K562 (cell line): ENCODE results near the gene RSRC1. TPM values are rescaled to one million over a fixed set of nuclear protein-coding genes. Genes with fewer than 3 reads are reported as not detected.

Experiments used
- AFF1 ChIP-seq, 2 experiments: fragments of 450-650 bp; IDR thresholded peaks; 2 replicates each; pipeline ENCODE4 v1.6.1; 2018; ENCODE audit warnings: mild to moderate bottlenecking in 2 of 2, low read depth in 1 of 2; ENCODE audit not compliant: partially characterized antibody in 2 of 2
- ARID3A ChIP-seq: IDR thresholded peaks from 2 replicates; pipeline ENCODE4 v1.6.1; 2012; ENCODE audit warnings: low read depth, low read length, improper control_type of control experiment, borderline replicate concordance
- ATF7 ChIP-seq: fragments of 450-650 bp; IDR thresholded peaks from 2 replicates; pipeline ENCODE4 v1.7.1; 2014; ENCODE audit warnings: mild to moderate bottlenecking, moderate library complexity
- FIP1L1 ChIP-seq: fragments of 200-400 bp; formaldehyde crosslinking; IDR thresholded peaks from 2 replicates; pipeline ENCODE4 v1.6.1; 2018; ENCODE audit warnings: mild to moderate bottlenecking, low read depth, low read length; ENCODE audit not compliant: poor library complexity, severe bottlenecking
- FOS ChIP-seq: IDR thresholded peaks from 3 replicates; pipeline ENCODE4 v1.6.1; 2011; ENCODE audit not compliant: insufficient read length; ENCODE audit errors: extremely low read depth
- LEF1 ChIP-seq: fragments of 450-650 bp; IDR thresholded peaks from 2 replicates; pipeline ENCODE4 v1.6.1; 2016; ENCODE audit warnings: mild to moderate bottlenecking
- MAX ChIP-seq: sonication (generic); formaldehyde crosslinking; IDR thresholded peaks from 2 replicates; pipeline ENCODE4 v1.9.0; 2022; ENCODE audit warnings: mild to moderate bottlenecking, missing genetic modification reagents
- RFX1 ChIP-seq: fragments of 450-650 bp; IDR thresholded peaks from 2 replicates; pipeline ENCODE4 v1.6.1; 2016; ENCODE audit warnings: mild to moderate bottlenecking, moderate library complexity
- SMAD3 ChIP-seq: fragments of 450-650 bp; formaldehyde crosslinking; conservative IDR thresholded peaks from 2 replicates; pipeline ENCODE4 v1.4.0; 2020; ENCODE audit warnings: mild to moderate bottlenecking
- STAT6 ChIP-seq: sonication (generic); formaldehyde crosslinking; IDR thresholded peaks from 2 replicates; pipeline ENCODE4 v1.8.1; 2023; ENCODE audit warnings: mild to moderate bottlenecking, missing genetic modification reagents
- TCF7L2 ChIP-seq: fragments of 150-350 bp; IDR thresholded peaks from 2 replicates; pipeline ENCODE4 v1.6.1; 2016; ENCODE audit warnings: low read depth, mild to moderate bottlenecking, low read length, moderate library complexity
- ZEB2 ChIP-seq: fragments of 450-650 bp; IDR thresholded peaks from 2 replicates; pipeline ENCODE4 v1.6.1; 2016
- ZFP91 ChIP-seq: sonication (generic); formaldehyde crosslinking; IDR thresholded peaks from 2 replicates; pipeline ENCODE4 v1.8.0; 2022; ENCODE audit warnings: mild to moderate bottlenecking, missing genetic modification reagents
- ZNF217 ChIP-seq: sonication (generic); formaldehyde crosslinking; IDR thresholded peaks from 2 replicates; pipeline ENCODE4 v1.8.0; 2022; ENCODE audit warnings: mild to moderate bottlenecking, missing genetic modification reagents
- ZNF518B ChIP-seq: fragments of 250-450 bp; sonication (Bioruptor Pico); IDR thresholded peaks from 2 replicates; pipeline ENCODE4 v1.5.0; 2021; ENCODE audit warnings: mild to moderate bottlenecking, moderate library complexity
- polyA plus RNA-seq, 8 experiments: library from polyadenylated mRNA; depleted of rRNA in 4 of 8; stranded (reverse) in 5 of 8; unstranded in 3 of 8; fragments of >200 nt; fragmentation: Nextera tagmentation in 2 of 8; fragmentation: Illumina TruSeq in 1 of 8; extraction: Ambion mirVana in 2 of 8; extraction: Trizol in 1 of 8; gene quantifications; 2 replicates each; pipeline versions ENCODE4 v1.2.1 to v1.2.3, GENCODE V29; 2011 to 2014; ENCODE audit warnings: inconsistent platforms in 1 of 8, missing spikeins in 1 of 8
- total RNA-seq, 7 experiments: library from RNA; depleted of rRNA in 6 of 7; stranded (reverse); fragments of >200 nt in 6 of 7; fragmentation: Illumina TruSeq in 2 of 7; extraction: Trizol in 2 of 7; gene quantifications; 2 replicates each; pipeline versions ENCODE4 v1.2.1 to v1.2.3, GENCODE V29; 2011 to 2021; ENCODE audit warnings: low replicate concordance in 1 of 7

The RSRC1 gene
- total and polyA plus RNA-seq, 9 of the 15 experiments (the other 6 are each of a cell fraction or from before 2014, with no cell fraction given) = 19.3 to 128 (median 75.5) TPM

GRCh38 chr3:158159714-158160113, 49.8 kb downstream of the RSRC1 start (continued):
- TF ChIP-seq AFF1 (IDR thresholded peaks at IDR 0.05; ENCODE audit: low read depth in 1 of 2, partially characterized antibody in 2 of 2) = no peak
- TF ChIP-seq ZNF217 (CRISPR knock-in tag) = no peak
- TF ChIP-seq ATF7 = no peak
- TF ChIP-seq TCF7L2 = no peak
- TF ChIP-seq FIP1L1 = no peak
- TF ChIP-seq MAX (CRISPR knock-in tag) = no peak
- no peak for TF ChIP-seq RFX1
- TF ChIP-seq FOS = no peak
- TF ChIP-seq ZNF518B (CRISPR knock-in tag) = no peak
- TF ChIP-seq ZEB2 = no peak
- TF ChIP-seq SMAD3 (CRISPR knock-in tag) = no peak
- TF ChIP-seq ZFP91 = no peak
- no peak; the same call in 1 of the 2 replicates for TF ChIP-seq ARID3A
- TF ChIP-seq STAT6 (CRISPR knock-in tag) = no peak
- no peak for TF ChIP-seq LEF1
